ENCODE data around the gene TACR2.

Gene TACR2

GRCh38 chr10:69416695-69417094 is at the start of gene TACR2:
TSS of gene TACR2 (minus strand) at chr10:69416918. CDS start at chr10:69416323, 595 bp downstream.
- FAIRE-seq = no peak

- FAIRE-seq = no peak
Observed at GRCh38 chr10:69466158-69466490, 49.4 kb upstream of the TACR2 start.

- FAIRE-seq = no peak
Observed at GRCh38 chr10:69465457-69466157, 48.9 kb upstream of the TACR2 start.

GRCh38 chr10:69464801-69465401 is 48.2 kb upstream of the TACR2 start:
- FAIRE-seq = no peak

- FAIRE-seq = no peak
Observed at GRCh38 chr10:69464401-69464800, 47.7 kb upstream of the TACR2 start.

- no peak for FAIRE-seq
Observed at GRCh38 chr10:69463886-69464285, 47.2 kb upstream of the TACR2 start.

GRCh38 chr10:69461243-69462025 is 44.7 kb upstream of the TACR2 start:
- no peak for FAIRE-seq

- no peak for FAIRE-seq
Observed at GRCh38 chr10:69460576-69461242, 44.0 kb upstream of the TACR2 start.

- no peak for FAIRE-seq
Observed at GRCh38 chr10:69459893-69460575, 43.3 kb upstream of the TACR2 start.

GRCh38 chr10:69459101-69459790 is 42.5 kb upstream of the TACR2 start:
- FAIRE-seq = no peak

- no peak for FAIRE-seq
Observed at GRCh38 chr10:69458430-69459100, 41.8 kb upstream of the TACR2 start.

- FAIRE-seq = no peak
Observed at GRCh38 chr10:69457771-69458237, 41.1 kb upstream of the TACR2 start.

- no peak for FAIRE-seq
Observed at GRCh38 chr10:69456880-69457693, 40.4 kb upstream of the TACR2 start.

- FAIRE-seq = no peak
Observed at GRCh38 chr10:69455006-69455763, 38.5 kb upstream of the TACR2 start.

GRCh38 chr10:69453795-69454194 is 37.1 kb upstream of the TACR2 start:
- FAIRE-seq = no peak

- FAIRE-seq = no peak
Observed at GRCh38 chr10:69452676-69453415, 36.1 kb upstream of the TACR2 start.

GRCh38 chr10:69451784-69452251 is 35.1 kb upstream of the TACR2 start:
- FAIRE-seq = no peak

GRCh38 chr10:69451209-69451783 is 34.6 kb upstream of the TACR2 start, which contains the start of gene TSPAN15:
TSS of gene TSPAN15 (plus strand) at chr10:69451465. CDS start at chr10:69451595, 130 bp downstream.
- no peak for FAIRE-seq
